K562 (cell line): Measurements from ENCODE around the gene LBP. TPM values are rescaled to one million over a fixed set of nuclear protein-coding genes. Genes with fewer than 3 reads are reported as not detected.

ENCODE experiments used
- ATAC-seq: fragments of 200-7000 bp; cut with Tn5 transposase; 3 replicates; pipeline ENCODE4 v1.9.1; 2020; ENCODE audit warnings: moderate library complexity
- BruUV-seq: library from RNA; stranded (reverse); fragments of 400-500 nt; replicated peaks from 2 replicates; lab custom pipeline; 2021; lab: Mats Ljungman, UMichigan
- CTCF ChIA-PET: fragments of 300-600 bp; formaldehyde crosslinking; extraction: SDS; loops from one replicate; lab custom pipeline; 2021; ENCODE audit warnings: low intra/inter-chr PET ratio; lab: Yijun Ruan, JAX
- POLR2A ChIA-PET: fragments of 300-600, 350-650 bp; sonication (Branson Sonifier 250); formaldehyde crosslinking; extraction: SDS; loops from one replicate; lab custom pipeline; 2021; ENCODE audit warnings: antibody characterized with exemption, inconsistent platforms; lab: Yijun Ruan, JAX
- DNase-seq, 4 experiments: peaks; one replicate each; pipeline versions ENCODE4 v3.0.0 to v3.0.0-alpha.2; 2011 to 2018; ENCODE audit warnings: low spot score in 3 of 4, mixed read lengths in 3 of 4; ENCODE audit errors: extremely low read depth in 1 of 4
- FAIRE-seq: peaks from 2 replicates; lab custom pipeline; 2011; peaks lifted over from hg19 to GRCh38; lab: Jason Lieb, UNC
- H2AFZ ChIP-seq: 2 replicates; pipeline ENCODE4 v1.6.0; 2011; ENCODE audit warnings: low read depth, low read length, control low read depth, inconsistent platforms
- H3K27ac ChIP-seq: fragments of 200-600 bp; 3 replicates; pipeline ENCODE4 v1.8.0; 2011; ENCODE audit warnings: low read depth, mild to moderate bottlenecking, control low read depth, inconsistent platforms, low read length, moderate library complexity, mixed read lengths; ENCODE audit errors: extremely low read depth
- H3K27me3 ChIP-seq, 2 experiments: fragments of 300-600 bp in 1 of 2; 2 replicates in 1 of 2; 3 replicates in 1 of 2; pipeline versions ENCODE4 v1.6.0 to v1.8.0; 2011; ENCODE audit warnings: inconsistent platforms in 2 of 2, low read length in 2 of 2, mild to moderate bottlenecking in 1 of 2, mixed read lengths in 1 of 2, moderate library complexity in 1 of 2; ENCODE audit not compliant: control insufficient read depth in 2 of 2, insufficient read depth in 2 of 2
- H3K36me3 ChIP-seq: fragments of 300-600 bp; 3 replicates; pipeline ENCODE4 v1.8.0; 2011; ENCODE audit warnings: mild to moderate bottlenecking, low read length, inconsistent platforms; ENCODE audit not compliant: control insufficient read depth, insufficient read depth
- H3K4me1 ChIP-seq, 2 experiments: fragments of 200-600 bp in 1 of 2; replicated peaks in 1 of 2; 2 replicates in 1 of 2; 3 replicates in 1 of 2; pipeline versions ENCODE4 v1.5.1 to v1.8.0; 2011; ENCODE audit warnings: inconsistent platforms in 2 of 2, low read length in 2 of 2, mild to moderate bottlenecking in 1 of 2, mixed read lengths in 1 of 2, moderate library complexity in 1 of 2; ENCODE audit not compliant: control insufficient read depth in 2 of 2, insufficient read depth in 2 of 2
- H3K4me2 ChIP-seq: 2 replicates; pipeline ENCODE4 v1.6.1; 2011; ENCODE audit warnings: low read length, control low read depth, inconsistent platforms, mixed read lengths; ENCODE audit not compliant: insufficient read depth
- H3K4me3 ChIP-seq: fragments of 200-600 bp; sonication (generic), shearing (Covaris generic); 2 replicates; pipeline ENCODE4 v1.5.1; 2016; ENCODE audit warnings: control low read depth, inconsistent platforms
- H3K79me2 ChIP-seq: fragments of 200-600 bp; 3 replicates; pipeline ENCODE4 v1.8.0; 2011; ENCODE audit warnings: low read length, inconsistent platforms; ENCODE audit not compliant: control insufficient read depth, insufficient read depth
- H3K9ac ChIP-seq, 2 experiments: 2 replicates each; pipeline versions ENCODE4 v1.6.0 to v1.6.1; 2011; ENCODE audit warnings: low read depth in 2 of 2, low read length in 2 of 2, control low read depth in 1 of 2, inconsistent platforms in 1 of 2, mild to moderate bottlenecking in 1 of 2, mixed read lengths in 1 of 2; ENCODE audit not compliant: insufficient read depth in 1 of 2
- H3K9me1 ChIP-seq: one replicate; pipeline ENCODE4 v1.6.0; 2011; ENCODE audit warnings: inconsistent platforms, mild to moderate bottlenecking, low read length, moderate library complexity; ENCODE audit not compliant: control insufficient read depth, insufficient read depth
- H3K9me3 ChIP-seq: replicated peaks from 2 replicates; pipeline ENCODE4 v1.5.1; 2011; ENCODE audit warnings: low read depth, low read length, inconsistent platforms; ENCODE audit not compliant: control insufficient read depth, insufficient read depth
- H4K20me1 ChIP-seq: replicated peaks from 2 replicates; pipeline ENCODE4 v1.6.1; 2011; ENCODE audit warnings: low read length, inconsistent platforms, mixed read lengths; ENCODE audit not compliant: control insufficient read depth, insufficient read depth
- E2F4 ChIP-seq: sonication (generic); formaldehyde crosslinking; IDR thresholded peaks from 2 replicates; pipeline ENCODE4 v1.8.0; 2022; ENCODE audit warnings: mild to moderate bottlenecking, low read depth, missing genetic modification reagents
- GABPB1 ChIP-seq: sonication (generic); formaldehyde crosslinking; IDR thresholded peaks from 2 replicates; pipeline ENCODE4 v1.8.0; 2022; ENCODE audit warnings: mild to moderate bottlenecking, missing genetic modification reagents
- MEF2A ChIP-seq: IDR thresholded peaks from 2 replicates; pipeline ENCODE4 v1.6.1; 2011; ENCODE audit warnings: low read depth, mild to moderate bottlenecking, low read length, moderate library complexity; ENCODE audit not compliant: control insufficient read depth
- SFPQ ChIP-seq: fragments of 200-400 bp; formaldehyde crosslinking; IDR thresholded peaks from 2 replicates; pipeline ENCODE4 v1.6.1; 2017; ENCODE audit warnings: mild to moderate bottlenecking, low read depth, low read length, moderate library complexity
- ZFP30 ChIP-seq: fragments of 250-450 bp; sonication (Bioruptor Pico); IDR thresholded peaks from 2 replicates; pipeline ENCODE4 v1.8.0; 2022; ENCODE audit warnings: moderate library complexity, mild to moderate bottlenecking, inconsistent platforms, borderline replicate concordance
- ZNF263 ChIP-seq: sonication (generic); formaldehyde crosslinking; IDR thresholded peaks from 2 replicates; pipeline ENCODE4 v1.8.0; 2022; ENCODE audit warnings: mild to moderate bottlenecking, missing genetic modification reagents, borderline replicate concordance
- WGBS: fragments of 100-300 bp; shearing (Covaris generic); methylation state at CpG from one replicate; pipeline ENCODE4 v1.1.6; 2016; ENCODE audit warnings: low coverage, mixed read lengths; ENCODE audit not compliant: insufficient coverage; ENCODE audit errors: missing lambda C conversion rate; 5-methylcytosine and 5-hydroxymethylcytosine counted together
- in situ Hi-C: fragments of 300-500 bp; cut with MboI; formaldehyde crosslinking; loops from 4 replicates; pipeline ENCODE4 v1.15.0; 2018; ENCODE audit warnings: inconsistent platforms, mixed read lengths
- intact Hi-C: fragments of 100-400 bp; cut with micrococcal nuclease; formaldehyde crosslinking; loops from 2 replicates; pipeline ENCODE4 v1.14.2; 2022
- polyA plus RNA-seq, 8 experiments: library from polyadenylated mRNA; depleted of rRNA in 4 of 8; stranded (reverse) in 5 of 8; unstranded in 3 of 8; fragments of >200 nt; fragmentation: Nextera tagmentation in 2 of 8; fragmentation: Illumina TruSeq in 1 of 8; extraction: Ambion mirVana in 2 of 8; extraction: Trizol in 1 of 8; gene quantifications; 2 replicates each; pipeline versions ENCODE4 v1.2.1 to v1.2.3, GENCODE V29; 2011 to 2014; ENCODE audit warnings: inconsistent platforms in 1 of 8, missing spikeins in 1 of 8
- total RNA-seq, 7 experiments: library from RNA; depleted of rRNA in 6 of 7; stranded (reverse); fragments of >200 nt in 6 of 7; fragmentation: Illumina TruSeq in 2 of 7; extraction: Trizol in 2 of 7; gene quantifications; 2 replicates each; pipeline versions ENCODE4 v1.2.1 to v1.2.3, GENCODE V29; 2011 to 2021; ENCODE audit warnings: low replicate concordance in 1 of 7

LBP gene
- total and polyA plus RNA-seq, 9 of the 15 experiments (the other 6 are each of a cell fraction or from before 2014, with no cell fraction given) = 0.06 to 0.31 (median 0.09) TPM; not detected in 3

GRCh38 chr20:38324159-38324558 is 22.1 kb upstream of the LBP start:
- H3K4me2 ChIP-seq = no peak overlapping the region
- H3K79me2 ChIP-seq = no peaks in the 10 kb centered on the region
- H3K9me3 ChIP-seq = no peaks in the 10 kb centered on the region
- H3K27me3 ChIP-seq = peaks cover 33 to 41% of the 10 kb centered on the region in 2 experiments; a peak in 3 of 5 replicates
- no peaks in the 10 kb centered on the region for H3K4me1 ChIP-seq
- intact Hi-C loops = loop anchor here (5.0 kb wide), 1 partner anchor 97 kb away; no protein-coding TSS in a partner anchor
- CTCF ChIA-PET = no interaction called here
- ATAC-seq (no peak), FAIRE-seq (no peak), DNase-seq (no peak)
- H3K9me1 ChIP-seq = no peaks in the 10 kb centered on the region
- BruUV-seq = no TSS peak
- 3% methylated on average over 3 of the region's 3 CpGs for WGBS
- POLR2A ChIA-PET = interaction anchor here (0.5 to 0.9 kb wide), 5 partner anchors 66 to 897 kb away, joined by 3 to 7 read pairs (median 3); no protein-coding TSS in a partner anchor
- H3K4me3 ChIP-seq = no peak overlapping the region
- no peak overlapping the region for H3K27ac ChIP-seq
- H4K20me1 ChIP-seq = no peaks in the 10 kb centered on the region
- H3K9ac ChIP-seq = no peak overlapping the region
- TF ChIP-seq GABPB1 (CRISPR knock-in tag) (no peak), SFPQ (no peak), E2F4 (CRISPR knock-in tag) (no peak), ZFP30 (CRISPR knock-in tag) (no peak), ZNF263 (no peak), MEF2A (no peak)
- no peaks in the 10 kb centered on the region for H3K36me3 ChIP-seq
- H2AFZ ChIP-seq = no peak overlapping the region
- in situ Hi-C loops = no loop called here
